C4-2B (cell line): ENCODE data around the gene ATOSA.

ENCODE experiments used
- H3K27ac ChIP-seq: fragments of 450-650 bp; 2 replicates; pipeline ENCODE4 v1.5.1; 2017
- CTCF ChIP-seq: fragments of 450-650 bp; conservative IDR thresholded peaks from 2 replicates; pipeline ENCODE4 v1.5.1; 2017; ENCODE audit warnings: mild to moderate bottlenecking
- ZFX ChIP-seq: fragments of 450-650 bp; IDR thresholded peaks from 2 replicates; pipeline ENCODE4 v1.6.1; 2017

ATOSA gene

GRCh38 chr15:52717481-52717880 is 38.3 kb upstream of the ATOSA start:
- no peak overlapping the region for H3K27ac ChIP-seq
- TF ChIP-seq CTCF (no peak), ZFX (no peak)

GRCh38 chr15:52716536-52716935 is 37.3 kb upstream of the ATOSA start:
- TF ChIP-seq CTCF (no peak), ZFX (no peak)
- no peak overlapping the region for H3K27ac ChIP-seq

- TF ChIP-seq CTCF (no peak), ZFX (no peak)
- no peak overlapping the region for H3K27ac ChIP-seq
Observed at GRCh38 chr15:52715411-52715810, 36.2 kb upstream of the ATOSA start.

GRCh38 chr15:52714968-52715367 is 35.8 kb upstream of the ATOSA start:
- TF ChIP-seq CTCF: no peak
- no peak for TF ChIP-seq ZFX
- no peak overlapping the region for H3K27ac ChIP-seq

GRCh38 chr15:52710708-52711389 is 31.7 kb upstream of the ATOSA start:
- no peak overlapping the region for H3K27ac ChIP-seq
- TF ChIP-seq CTCF: no peak
- TF ChIP-seq ZFX: no peak

GRCh38 chr15:52710050-52710707 is 31.0 kb upstream of the ATOSA start:
- no peak overlapping the region for H3K27ac ChIP-seq
- no peak for TF ChIP-seq ZFX
- TF ChIP-seq CTCF: no peak

GRCh38 chr15:52709187-52709981 is 30.2 kb upstream of the ATOSA start:
- TF ChIP-seq ZFX: no peak
- TF ChIP-seq CTCF: no peak
- H3K27ac ChIP-seq: no peak overlapping the region
